HG02610 (cell line): Measurements from ENCODE around the gene CUL1.
"Not testable (repeated sequence)": the region's sequence is repeated elsewhere in the genome, so short reads cannot be mapped to it uniquely, and the experiment has no call there.

Experiments
- ATAC-seq: cut with Tn5 transposase; IDR thresholded peaks from one replicate; pipeline ENCODE4 v1.9.1; 2021; ENCODE audit warnings: mild to moderate bottlenecking, moderate library complexity; ENCODE audit not compliant: unreplicated experiment

Gene CUL1

DNA sequence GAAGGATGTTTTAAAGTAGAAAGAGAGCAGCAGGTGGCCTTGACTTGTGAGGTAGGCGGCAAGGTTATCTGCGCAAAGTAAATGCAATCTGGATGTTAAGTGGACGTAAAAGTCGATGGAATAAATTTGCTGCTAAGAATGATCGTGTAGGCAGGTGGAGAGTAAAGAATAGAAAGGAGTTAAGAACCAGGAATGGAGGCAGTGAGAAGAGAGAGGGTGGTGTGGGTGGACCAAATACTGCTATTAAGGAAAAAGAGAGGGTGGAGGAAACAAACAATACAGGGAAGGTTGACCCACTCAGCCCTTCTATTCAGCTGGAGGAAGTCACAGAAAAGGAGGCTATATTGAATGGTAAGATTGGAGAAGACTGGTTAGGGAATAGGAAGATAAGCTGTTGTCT lies 1.9 kb upstream of the CUL1 start:
- ATAC-seq = no peak

DNA sequence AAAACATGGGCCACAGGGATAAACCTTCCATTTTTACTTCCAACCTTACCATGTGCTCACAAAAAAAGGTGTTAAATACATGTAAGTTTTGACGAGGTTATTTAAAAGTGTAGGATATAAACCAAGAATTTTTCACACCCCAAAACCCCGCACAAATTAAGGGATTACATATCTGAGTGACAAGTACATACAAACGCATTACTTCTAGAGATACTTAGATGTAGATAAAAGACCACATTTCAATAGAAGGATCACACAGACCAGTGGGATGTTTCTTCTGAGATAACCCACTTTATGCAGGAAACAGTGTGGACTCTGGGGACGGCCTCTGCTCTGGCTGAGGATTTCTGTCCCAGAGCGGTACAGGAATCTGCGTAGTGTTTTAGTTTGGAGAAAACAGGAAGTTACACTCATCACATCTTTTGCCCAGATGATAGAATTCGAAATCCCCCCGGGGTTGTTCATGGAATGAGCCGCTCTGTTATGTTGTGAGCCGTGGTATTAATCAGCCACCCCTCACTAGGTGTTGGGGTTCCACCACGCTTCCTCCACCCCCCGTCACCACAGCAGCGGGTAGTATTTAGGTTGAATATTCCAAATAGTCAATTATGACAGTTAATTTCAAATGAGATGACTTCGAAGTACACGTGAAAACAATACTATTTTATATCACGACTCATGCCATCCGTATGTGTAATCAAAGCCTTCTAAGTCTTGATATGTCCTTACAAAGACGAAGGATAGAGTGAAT lies 1.3 kb upstream of the CUL1 start:
- ATAC-seq = peak; percentile 22

DNA sequence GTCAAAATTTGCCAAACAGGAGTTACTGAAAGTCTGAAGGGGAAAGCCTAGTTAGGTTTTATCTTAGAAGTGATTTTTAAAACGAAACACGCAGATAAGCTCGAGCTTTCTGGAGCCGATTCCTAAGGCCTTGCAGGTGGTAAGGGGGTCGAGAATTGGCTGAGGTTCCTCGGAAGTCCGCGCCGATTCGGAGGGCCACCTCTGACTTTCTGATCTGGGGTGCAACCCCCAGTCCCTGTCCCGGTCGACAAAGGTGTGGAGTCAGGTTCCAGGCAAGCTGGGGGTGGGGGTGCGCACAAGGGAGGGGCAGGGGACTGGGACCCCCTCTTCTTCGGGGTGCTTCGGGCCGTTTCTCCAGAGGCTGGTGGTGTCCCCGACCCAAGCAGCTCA lies 701 bp upstream of the CUL1 start:
- no peak for ATAC-seq

DNA sequence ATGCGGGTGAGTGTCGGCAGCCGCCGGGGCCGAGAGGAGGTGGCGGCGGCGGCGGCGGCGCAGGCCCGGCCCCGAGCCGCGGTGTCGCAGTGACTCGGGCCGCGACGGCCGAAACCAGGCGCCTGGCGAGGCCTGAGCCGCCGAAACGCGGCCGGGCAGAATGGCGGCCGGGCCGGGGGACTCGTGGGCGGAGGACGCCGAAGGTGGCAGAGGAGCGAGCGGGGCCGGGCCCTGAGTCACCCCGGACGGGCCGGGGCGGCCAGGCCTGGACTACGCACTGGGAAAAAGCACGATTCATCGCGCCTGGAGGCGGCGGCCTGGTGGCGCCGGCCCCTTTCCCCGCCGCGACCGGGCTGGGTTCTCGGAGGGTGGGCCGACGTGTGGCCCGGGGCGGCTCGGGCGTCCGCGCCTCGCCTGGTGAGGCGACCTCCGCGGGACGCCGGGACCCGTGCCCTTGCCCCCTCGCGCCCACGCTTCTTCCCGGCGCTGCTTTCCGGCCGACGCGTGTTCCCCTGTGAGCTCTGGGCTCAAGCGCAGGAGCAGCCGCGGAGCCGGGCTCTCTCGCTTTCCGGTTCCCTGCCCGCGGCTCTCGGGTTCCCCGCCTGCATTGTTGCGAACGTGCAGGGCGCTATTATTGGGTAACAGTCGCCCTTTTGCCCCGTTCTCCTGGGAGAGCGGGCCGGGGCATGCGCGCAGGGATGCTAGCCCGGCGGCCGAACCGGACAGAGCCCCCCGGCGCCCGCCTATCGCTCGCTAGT lies 500 bp downstream of the CUL1 start:
- ATAC-seq = peak; percentile 34

DNA sequence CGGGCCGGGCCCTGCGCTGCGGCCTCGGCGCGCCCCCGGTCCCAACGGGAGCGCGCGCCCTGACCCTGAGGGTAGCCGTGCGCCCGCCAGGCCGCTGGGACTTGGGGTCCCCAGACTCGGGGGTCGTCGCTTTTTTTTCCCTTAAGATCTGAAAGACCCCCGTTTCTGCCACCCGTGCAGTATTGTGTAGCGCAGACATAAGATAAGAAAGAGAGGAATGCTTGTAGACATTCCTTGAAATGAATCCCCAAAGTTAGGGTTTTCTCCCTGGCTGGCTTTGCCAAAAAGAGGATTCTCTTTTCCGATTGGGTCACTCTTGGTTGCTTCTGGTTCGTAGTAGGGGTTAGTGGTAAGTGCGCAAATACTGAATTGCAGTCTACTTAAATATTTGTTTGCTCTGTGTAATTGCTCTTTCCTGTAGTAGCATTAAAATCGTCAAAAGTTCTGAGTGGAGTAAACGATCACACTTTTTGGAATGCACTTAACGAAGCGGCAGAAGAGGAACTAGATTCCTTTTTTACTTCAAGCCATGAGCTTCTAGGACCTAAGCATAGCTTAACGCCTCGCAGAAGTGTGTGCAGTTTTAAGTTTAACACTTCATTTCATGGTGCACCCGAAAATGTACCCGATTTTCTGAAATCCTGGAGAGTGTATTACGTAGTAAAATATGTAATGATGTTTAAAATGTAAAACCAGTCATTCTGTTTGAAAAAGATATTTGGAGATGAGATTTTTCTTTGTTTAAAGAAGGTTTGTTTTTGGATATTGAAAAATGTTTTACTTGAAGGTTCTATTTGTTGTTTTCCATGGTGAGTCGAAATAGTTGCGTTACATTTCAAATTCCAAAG lies 1.3 kb downstream of the CUL1 start:
- peak; percentile 25 for ATAC-seq

DNA sequence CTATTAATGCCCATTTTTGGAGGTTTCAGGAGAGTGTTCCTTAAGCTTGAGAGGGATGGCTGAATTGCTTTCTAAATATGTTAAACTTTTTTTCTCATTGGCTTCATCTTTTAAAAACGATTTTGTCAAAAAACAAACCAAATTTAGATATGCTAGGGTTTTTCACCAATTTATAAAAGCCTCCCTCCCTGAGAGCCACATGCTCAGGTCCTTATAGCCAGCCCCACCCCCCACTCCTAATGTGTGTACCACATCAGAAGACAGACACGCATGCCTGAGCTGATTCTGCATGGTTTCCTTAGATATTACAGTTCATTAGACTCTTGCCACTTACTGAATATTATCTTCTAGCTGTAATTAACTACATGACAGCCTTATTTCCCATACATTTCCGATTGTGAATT lies 2.0 kb downstream of the CUL1 start:
- no peak for ATAC-seq

DNA sequence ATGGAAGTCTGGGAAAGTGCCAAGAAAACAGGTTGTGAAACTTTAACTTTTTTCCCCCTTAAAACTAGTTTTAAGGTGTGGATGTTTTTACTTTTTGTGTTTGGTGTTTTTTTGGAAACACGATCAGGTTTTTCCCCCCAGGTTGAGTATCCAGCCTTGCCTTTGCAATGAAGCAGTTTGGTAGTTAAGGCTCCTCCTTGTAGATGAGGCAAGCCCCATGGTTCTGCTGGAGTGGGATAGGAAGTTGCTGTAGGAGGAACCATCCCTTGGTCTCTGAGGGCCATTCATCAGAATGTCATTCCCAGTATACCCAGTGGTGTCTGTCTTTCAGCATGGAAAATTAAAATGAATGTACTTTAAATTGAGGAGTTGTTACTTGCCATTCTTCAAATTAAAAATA lies 2.7 kb downstream of the CUL1 start:
- ATAC-seq = no peak

DNA sequence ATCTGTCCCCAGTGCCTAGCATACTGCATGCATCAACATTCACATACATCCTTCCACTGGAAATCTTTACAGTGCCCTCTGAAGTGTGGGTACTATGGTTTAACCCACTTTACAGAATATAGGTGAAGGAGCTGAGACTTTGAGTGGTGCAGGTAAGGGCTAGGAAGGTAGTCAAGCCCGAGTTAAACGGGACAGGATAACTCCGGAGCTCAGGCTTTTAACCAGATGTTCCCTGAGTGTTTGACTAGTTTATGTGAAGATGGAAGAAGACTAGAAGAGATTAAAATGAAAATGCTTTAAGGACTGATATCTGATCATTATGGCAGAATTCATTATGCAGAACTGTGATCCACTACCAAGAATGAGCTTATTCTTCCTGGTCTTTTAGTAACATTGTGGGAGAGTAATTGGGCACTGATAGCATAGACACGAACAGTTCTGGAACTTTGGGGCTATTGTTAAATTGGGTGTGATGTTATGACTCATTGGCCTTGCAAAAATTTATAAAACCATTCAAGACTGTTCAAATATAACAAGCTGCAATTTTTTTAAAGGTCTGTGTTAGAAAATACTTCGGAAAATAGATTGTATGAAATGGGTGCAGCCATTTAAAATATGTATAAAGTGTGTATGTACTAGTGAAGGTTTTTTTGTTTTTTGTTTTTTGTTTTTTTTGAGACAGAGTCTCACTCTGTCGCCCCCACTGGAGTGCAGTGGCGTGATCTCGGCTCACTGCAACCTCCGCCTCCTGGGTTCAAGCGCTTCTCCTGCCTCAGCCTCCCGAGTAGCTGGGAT lies 4.4 kb downstream of the CUL1 start:
- no peak for ATAC-seq

DNA sequence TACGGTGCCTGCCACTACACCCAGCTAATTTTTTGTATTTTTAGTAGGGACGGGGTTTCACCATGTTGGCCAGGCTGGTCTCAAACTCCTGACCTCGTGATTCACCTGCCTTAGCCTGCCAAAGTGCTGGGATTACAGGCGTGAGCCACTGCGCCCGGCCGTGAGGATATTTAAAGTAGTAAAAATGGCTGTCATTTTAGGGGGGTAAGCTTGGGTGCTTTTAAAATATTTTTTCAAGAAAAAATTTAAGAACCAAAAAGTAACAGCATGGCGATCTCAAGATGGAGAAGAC lies 4.9 kb downstream of the CUL1 start:
- not testable (repeated sequence) for ATAC-seq

DNA sequence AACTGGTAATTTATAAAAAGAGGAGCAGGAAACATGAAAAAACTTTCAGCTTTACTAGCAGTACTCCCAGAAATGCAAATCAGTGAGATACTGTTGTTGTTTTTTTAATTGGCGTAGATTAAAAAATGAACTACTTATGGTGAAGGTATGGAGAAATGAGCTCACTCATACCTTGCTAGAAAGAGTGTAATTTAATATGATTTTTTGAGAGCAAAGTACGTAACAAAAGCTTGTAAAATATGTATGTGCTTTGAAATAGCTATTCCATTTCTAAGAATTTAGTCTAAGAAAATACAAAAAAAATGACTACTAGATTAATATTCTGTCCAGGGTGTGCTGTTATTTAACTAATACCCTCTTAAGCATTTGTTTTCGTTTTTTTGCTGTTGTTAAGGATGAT lies 5.5 kb downstream of the CUL1 start:
- no peak for ATAC-seq

DNA sequence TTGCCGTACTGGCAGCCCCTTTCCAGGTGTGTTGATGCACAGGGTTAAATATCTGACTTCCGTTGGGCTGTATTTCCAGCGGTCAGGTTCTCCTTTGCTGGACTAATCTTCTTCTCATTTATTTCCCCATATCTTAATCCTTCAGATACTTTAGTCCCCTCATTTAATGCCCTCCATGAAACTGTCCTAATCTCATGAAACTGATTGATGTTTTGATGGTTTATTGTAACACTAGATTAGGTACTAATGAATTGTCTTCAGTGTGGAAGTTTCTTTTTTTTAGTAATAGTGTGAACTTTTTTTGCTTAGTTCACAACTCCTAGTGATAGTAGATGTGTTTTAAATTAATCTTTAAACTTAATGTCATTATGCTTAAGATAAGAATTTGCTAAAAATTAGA lies 6.3 kb downstream of the CUL1 start:
- ATAC-seq = no peak

DNA sequence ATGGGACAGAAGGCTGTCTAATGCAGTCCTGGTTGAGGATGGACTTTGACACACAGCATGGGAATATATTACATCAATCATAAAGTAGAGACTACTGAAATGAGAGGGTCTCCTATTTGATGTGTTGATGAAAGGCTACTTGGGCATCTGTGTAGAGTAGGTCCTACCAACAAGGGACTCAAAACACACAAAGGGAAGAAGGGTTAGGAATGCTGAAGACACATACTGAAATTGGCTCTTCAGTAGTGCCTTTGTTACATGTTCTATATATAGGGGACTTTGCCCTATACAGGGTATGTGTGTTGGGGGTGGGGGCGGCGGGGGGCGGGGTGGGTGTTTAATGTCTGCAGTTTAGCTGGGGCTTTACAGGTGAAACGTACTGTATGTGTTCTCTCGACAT lies 7.7 kb downstream of the CUL1 start:
- no peak for ATAC-seq

DNA sequence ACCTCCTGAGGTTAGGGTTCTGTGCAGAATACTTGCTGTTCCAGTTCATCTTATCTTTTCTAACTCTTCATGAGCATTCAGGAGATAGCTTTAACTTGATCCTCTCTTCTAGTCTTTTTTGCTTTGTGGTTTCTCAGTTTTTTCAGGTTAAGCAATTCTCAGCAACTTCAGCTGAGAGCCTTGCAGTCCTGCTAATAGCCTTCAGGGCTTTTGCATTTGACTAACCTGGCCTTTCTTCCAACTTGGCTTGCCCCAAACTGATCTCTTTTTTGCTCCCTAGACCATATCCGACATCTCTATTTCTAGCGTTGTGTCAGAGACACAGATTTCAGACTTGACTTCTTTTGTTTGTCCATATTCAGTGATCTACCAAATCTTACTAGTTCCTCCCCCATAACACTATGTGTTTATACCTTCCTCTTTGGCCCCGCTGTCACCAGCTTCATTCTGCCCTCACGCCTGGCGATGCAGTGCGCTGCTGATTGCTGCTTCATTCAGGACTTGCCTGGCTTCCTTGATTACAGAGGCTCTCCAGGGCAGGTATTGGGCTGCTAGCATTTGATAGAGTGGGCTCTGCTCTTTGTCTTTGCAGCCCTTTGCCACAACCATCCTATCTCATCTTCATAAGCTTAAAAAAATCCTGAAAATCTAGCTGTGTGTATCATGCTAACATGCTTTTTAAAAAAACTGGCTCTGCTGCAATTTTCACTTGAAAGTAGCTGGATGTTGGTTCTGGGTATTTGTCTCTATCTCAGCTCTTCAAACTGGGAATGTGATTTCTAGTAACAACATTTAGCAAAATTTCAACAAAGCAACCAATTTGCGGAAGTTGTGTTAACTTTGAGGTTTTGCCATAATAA lies 9.6 kb downstream of the CUL1 start:
- no peak for ATAC-seq

DNA sequence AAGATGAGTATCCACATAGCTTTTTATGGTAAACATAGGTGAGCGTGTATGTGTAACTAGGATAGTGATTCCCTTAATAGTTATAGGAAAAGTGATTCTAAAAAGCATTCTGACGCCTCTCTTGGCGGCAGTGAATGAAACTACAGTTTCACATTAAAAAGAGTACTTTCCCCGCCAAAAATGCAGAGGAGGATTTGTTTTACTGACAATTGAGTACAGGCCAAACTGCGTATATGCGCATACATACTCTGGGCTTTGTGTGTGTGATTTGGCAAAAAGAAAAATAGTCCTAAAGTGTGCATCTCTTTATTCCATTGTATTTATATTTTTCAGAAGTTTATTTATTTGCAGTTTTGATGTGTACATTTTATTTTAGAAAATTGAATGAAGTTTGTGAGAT lies 10.3 kb downstream of the CUL1 start:
- no peak for ATAC-seq

DNA sequence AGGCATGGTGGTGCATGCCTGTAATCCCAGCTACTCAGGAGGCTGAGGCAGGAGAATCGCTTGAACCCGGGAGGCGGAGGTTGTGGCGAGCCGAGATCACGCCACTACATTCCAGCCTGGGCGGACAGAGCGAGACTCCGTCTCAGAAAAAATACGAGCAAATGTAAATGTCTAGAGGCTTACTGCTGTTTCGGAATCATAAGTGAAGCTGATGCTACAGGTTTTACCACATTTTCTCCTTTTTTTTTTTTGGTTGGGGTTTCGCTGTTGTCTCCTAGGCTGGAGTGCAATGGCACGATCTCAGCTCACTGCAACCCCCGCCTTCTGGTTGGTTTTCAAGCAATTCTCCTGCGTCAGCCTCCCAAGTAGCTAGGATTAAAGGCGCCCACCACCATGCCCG lies 11.7 kb downstream of the CUL1 start:
- not testable (repeated sequence) for ATAC-seq

DNA sequence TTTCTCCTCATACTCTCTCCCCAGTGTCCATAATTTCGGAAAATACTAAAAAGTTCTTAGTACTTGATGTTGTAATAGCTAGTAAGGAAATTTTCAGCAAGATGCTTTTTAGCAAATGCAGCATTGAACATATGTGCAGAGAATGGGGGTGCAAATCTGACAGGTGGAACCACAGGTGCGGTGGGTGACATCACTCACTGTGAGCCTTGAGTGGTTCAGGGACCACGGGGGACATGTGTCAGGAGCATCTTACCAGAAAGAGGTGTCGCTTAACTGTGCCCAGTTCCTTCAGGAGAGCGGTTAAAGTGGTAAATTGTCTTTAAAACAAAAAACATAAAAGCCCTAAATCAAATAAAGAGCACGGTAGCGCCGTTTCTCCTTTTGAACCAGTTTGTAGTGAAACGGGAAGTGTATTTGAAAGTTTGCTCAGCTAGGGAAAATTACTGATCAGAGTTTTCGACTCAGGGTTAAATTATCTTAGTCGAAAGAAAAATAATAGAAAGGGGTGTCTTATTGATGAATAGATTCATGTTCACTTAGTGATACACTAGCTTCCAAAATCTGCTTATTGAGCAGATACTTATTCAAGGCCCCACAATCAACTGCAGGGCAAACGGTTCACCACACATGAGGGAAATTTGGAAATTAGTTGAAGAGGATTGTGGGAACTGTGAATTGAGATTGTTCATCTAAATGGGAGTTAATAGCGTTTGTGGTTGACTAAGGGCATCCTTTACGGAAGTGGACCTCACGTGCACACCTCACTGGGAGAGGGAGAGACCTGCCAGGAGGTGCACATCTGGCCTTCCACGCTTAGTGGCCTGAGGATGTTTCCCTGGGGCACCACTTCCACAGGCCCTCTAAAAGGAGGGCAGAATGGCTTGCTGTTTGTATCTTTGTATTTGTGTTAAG lies 12.7 kb downstream of the CUL1 start:
- no peak for ATAC-seq

DNA sequence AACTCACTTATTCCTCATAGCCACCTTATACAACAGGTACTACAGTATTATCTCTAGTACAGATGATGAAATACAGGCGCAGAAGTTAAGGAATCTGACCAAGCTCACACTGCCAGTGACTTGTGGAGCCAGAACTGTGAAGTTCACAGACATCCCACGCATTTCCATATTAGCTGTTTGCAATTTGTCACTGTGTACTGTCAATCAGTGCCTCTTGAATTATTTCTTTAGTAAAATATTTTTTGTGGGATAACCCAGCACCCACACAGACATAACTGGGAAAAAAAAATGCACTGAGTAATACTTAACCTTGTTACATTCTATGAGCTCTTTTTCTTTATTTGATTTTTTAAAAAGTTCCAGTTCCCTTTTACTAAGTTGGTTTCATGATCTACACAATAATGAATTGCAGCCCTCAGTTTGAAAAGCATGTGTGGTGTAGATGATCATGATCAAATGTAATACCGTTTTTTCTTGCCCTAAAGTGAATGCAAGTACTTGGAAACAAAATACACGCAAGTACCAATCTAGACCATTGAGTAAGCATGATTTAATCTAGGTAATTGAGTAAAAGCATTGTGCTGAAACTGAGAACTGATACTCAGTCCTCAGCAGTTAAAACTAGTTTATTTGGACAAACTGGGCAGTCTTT lies 14.1 kb downstream of the CUL1 start:
- ATAC-seq = no peak

DNA sequence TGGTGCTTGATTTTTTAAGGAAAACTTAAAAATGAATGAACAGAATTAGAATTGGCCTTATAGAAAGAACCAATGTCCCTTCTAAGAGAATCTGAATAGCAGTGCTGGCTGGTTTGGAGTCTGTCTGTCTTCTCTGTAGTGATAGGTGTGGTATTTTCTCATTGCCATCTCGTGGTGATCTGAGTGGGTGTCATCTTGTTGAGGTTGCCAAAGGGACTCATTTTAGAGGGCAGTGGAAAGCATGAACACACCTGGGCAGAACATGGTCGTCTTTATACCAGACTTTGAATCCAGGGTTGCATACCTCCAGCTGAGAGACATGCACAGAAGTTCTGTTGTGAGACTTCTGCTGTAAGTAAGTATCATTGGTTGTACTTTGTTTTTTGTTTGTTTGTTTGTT lies 15.8 kb downstream of the CUL1 start:
- no peak for ATAC-seq

DNA sequence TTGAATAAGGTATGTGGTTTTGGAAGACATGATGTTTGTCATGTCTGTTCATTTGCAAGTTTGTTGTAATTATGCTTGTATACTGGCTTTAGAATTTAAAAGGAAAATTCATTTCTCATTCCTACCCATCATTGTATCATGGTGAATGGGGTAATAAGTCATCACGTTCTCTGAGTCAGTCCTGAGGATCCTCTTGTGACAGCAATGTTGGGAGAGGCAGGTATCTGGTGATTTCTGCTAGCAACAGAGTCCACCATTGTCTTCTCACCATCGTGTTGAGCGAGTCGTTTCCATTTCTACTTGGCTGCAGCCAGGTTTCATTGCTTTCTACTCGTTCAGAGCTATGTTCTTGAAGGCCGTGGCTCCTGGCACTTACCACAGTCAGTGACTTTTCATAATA lies 16.3 kb downstream of the CUL1 start:
- no peak for ATAC-seq
